HG02884 (cell line): ENCODE measurements around the gene CRIM1.
A peak's percentile ranks its signal among the peaks of the same experiment; 100 is the strongest.

ENCODE experiments used
- ATAC-seq: cut with Tn5 transposase; IDR thresholded peaks from one replicate; pipeline ENCODE4 v1.9.1; 2021; ENCODE audit warnings: mild to moderate bottlenecking, moderate library complexity; ENCODE audit not compliant: unreplicated experiment

CRIM1 gene

GRCh38 chr2:36450466-36451196, 95.1 kb downstream of the CRIM1 start:
- ATAC-seq = no peak

- no peak for ATAC-seq
Measured at GRCh38 chr2:36451512-36451911, 95.9 kb downstream of the CRIM1 start.

- no peak for ATAC-seq
Measured at GRCh38 chr2:36452260-36452659, 96.7 kb downstream of the CRIM1 start.

GRCh38 chr2:36453652-36454051, 98.1 kb downstream of the CRIM1 start:
- ATAC-seq = no peak

- ATAC-seq = no peak
Measured at GRCh38 chr2:36455011-36455410, 99.4 kb downstream of the CRIM1 start.

- no peak for ATAC-seq
Measured at GRCh38 chr2:36455788-36456187, 100.2 kb downstream of the CRIM1 start.

- ATAC-seq = no peak
Measured at GRCh38 chr2:36456227-36457175, 100.9 kb downstream of the CRIM1 start.

GRCh38 chr2:36458106-36458505, 102.5 kb downstream of the CRIM1 start:
- ATAC-seq = no peak

- no peak for ATAC-seq
Measured at GRCh38 chr2:36459725-36460137, 104.2 kb downstream of the CRIM1 start.

GRCh38 chr2:36461039-36461681, 105.6 kb downstream of the CRIM1 start:
- ATAC-seq = peak; percentile 74

- ATAC-seq = no peak
Measured at GRCh38 chr2:36462311-36462935, 106.8 kb downstream of the CRIM1 start.

- ATAC-seq = no peak
Measured at GRCh38 chr2:36463365-36463764, 107.8 kb downstream of the CRIM1 start.

GRCh38 chr2:36464006-36464721, 108.6 kb downstream of the CRIM1 start:
- ATAC-seq = no peak

- ATAC-seq = no peak
Measured at GRCh38 chr2:36466135-36466534, 110.6 kb downstream of the CRIM1 start.

GRCh38 chr2:36468463-36469105, 113.0 kb downstream of the CRIM1 start:
- ATAC-seq = no peak

GRCh38 chr2:36469106-36469477, 113.5 kb downstream of the CRIM1 start:
- ATAC-seq = no peak

GRCh38 chr2:36469710-36470109, 114.1 kb downstream of the CRIM1 start:
- ATAC-seq = no peak

- no peak for ATAC-seq
Measured at GRCh38 chr2:36473230-36473629, 117.7 kb downstream of the CRIM1 start.

- no peak for ATAC-seq
Measured at GRCh38 chr2:36476411-36476810, 120.8 kb downstream of the CRIM1 start.

- no peak for ATAC-seq
Measured at GRCh38 chr2:36477315-36477714, 121.7 kb downstream of the CRIM1 start.
